Stimulated activated CD4-positive, alpha-beta T cell treated with anti-CD3 and anti-CD28 coated beads, Interleukin-15, amount 100 ng/mL, for 24 hours (primary cell): ENCODE results near the gene DRD2.

Experiments
- DNase-seq: peaks from one replicate; pipeline ENCODE4 v3.0.0-alpha.2; 2020

Gene DRD2

GRCh38 chr11:113363996-113364641, 111.1 kb downstream of the DRD2 start:
- no peak for DNase-seq

DNA sequence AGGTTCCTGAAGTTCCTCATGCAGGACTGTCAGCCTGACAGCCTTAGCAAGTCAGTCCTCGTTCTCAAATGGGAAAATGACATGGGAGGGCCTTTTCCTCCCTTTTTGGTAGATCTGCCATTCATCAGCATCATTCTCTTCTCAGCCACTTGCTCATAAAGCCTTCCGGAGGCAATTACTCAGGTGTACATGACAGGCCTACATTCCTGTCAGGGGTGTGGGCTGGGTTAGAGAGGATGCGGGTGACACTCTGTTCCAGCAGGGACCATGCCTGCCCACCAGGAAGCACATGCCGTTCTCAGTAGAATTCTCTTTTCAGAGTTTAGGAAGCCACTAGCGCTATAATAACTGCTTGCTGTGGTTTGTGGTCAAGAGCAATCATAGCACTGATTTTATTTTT, 111.8 kb downstream of the DRD2 start:
- no peak for DNase-seq
